ENCODE data around the gene THADA. TPM values are rescaled to one million over a fixed set of nuclear protein-coding genes. Genes with fewer than 3 reads are reported as not detected.

THADA gene
- total RNA-seq, 2 experiments from 2014 or later, result 32.0 to 32.1 TPM

- no peaks in the 10 kb centered on the region for H3K9me3 Mint-ChIP-seq (ENCODE audit: low read depth)
- CTCF ChIA-PET, result no interaction called here
Measured at GRCh38 chr2:43318791-43319190, 277.0 kb downstream of the THADA start.

DNA sequence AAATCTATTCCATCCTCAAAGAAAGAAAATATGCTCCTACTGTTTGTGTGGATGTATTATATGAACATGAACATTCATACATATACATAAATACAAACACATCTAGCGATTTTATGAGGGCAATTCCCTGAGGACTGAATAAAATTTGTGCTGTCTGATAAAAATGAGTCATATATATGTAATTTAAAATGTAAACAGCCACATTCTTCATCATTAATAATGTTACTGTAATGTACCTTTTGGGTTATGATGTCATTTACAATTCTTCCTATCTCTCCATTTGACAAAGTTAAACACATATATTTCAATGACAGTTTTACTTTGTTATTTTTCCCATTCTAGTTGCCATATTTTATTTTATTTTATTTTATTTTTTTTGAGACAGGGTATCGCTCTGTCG is 278.2 kb downstream of the THADA start:
- no peak for ATAC-seq

More at GRCh38 chr2:43318791-43319190, 277.0 kb downstream of the THADA start:
- no peak overlapping the region for H3K4me3 Mint-ChIP-seq
- no peak for ATAC-seq
- no peaks in the 10 kb centered on the region for H3K27me3 Mint-ChIP-seq
- no peak for DNase-seq
- H3K4me1 Mint-ChIP-seq, result peaks cover 17% of the 10 kb centered on the region
- H3K36me3 Mint-ChIP-seq, result peaks cover 18% of the 10 kb centered on the region
- H3K27ac Mint-ChIP-seq, result no peak overlapping the region

DNA sequence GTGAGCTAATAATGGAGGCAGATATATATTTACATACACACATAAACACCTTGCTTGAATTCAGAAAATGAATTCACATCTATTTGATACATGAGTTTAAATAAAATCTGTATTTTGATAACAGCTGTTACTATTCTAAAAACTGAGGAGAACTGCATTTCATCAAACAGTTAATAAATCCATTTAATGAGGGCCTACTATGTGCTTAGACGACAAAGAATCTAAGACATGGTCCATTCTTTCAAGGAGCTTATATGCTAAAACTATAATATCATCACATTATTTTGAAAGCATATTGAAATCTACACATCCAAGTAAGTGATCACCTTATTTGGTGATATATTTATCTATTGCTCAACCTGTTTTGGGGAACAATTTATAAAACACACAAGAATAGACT is 278.6 kb downstream of the THADA start:
- H3K27ac Mint-ChIP-seq, result no peak overlapping the region
- CTCF ChIA-PET, result interaction anchor here (0.7 to 1.7 kb wide), 2 partner anchors 10 to 88 kb away, joined by 3 to 4 read pairs; no protein-coding TSS in a partner anchor
- ATAC-seq (no peak), DNase-seq (no peak)
- H3K4me1 Mint-ChIP-seq, result peaks cover 17% of the 10 kb centered on the region
- peaks cover 18% of the 10 kb centered on the region for H3K36me3 Mint-ChIP-seq
- no peak overlapping the region for H3K4me3 Mint-ChIP-seq
- no peaks in the 10 kb centered on the region for H3K27me3 Mint-ChIP-seq
- H3K9me3 Mint-ChIP-seq (ENCODE audit: low read depth), result no peaks in the 10 kb centered on the region

More for the DNA sequence above, 278.2 kb downstream of the THADA start:
- Mint-ChIP-seq H3K4me1 (peaks cover 17% of the 10 kb centered on the region), H3K36me3 (peaks cover 18% of the 10 kb centered on the region), H3K9me3 (ENCODE audit: low read depth) (no peaks in the 10 kb centered on the region), H3K27ac (no peak overlapping the region), H3K27me3 (no peaks in the 10 kb centered on the region), H3K4me3 (no peak overlapping the region)
- CTCF ChIA-PET, result interaction anchor here (0.7 kb wide), 1 partner anchor 88 kb away, joined by 3 read pairs; no protein-coding TSS in a partner anchor
- DNase-seq, result no peak

GRCh38 chr2:43315482-43315881 is 280.4 kb downstream of the THADA start:
- Mint-ChIP-seq H3K4me1 (peaks cover 17% of the 10 kb centered on the region), H3K36me3 (peaks cover 19% of the 10 kb centered on the region), H3K9me3 (ENCODE audit: low read depth) (no peaks in the 10 kb centered on the region), H3K4me3 (no peak overlapping the region), H3K27ac (no peak overlapping the region), H3K27me3 (no peaks in the 10 kb centered on the region)
- ATAC-seq (no peak), DNase-seq (no peak)
- CTCF ChIA-PET, result interaction anchor here (1.7 kb wide), 1 partner anchor 11 kb away, joined by 4 read pairs; no protein-coding TSS in a partner anchor

- CTCF ChIA-PET, result no interaction called here
- no peak overlapping the region for H3K27ac Mint-ChIP-seq
- no peak for ATAC-seq
Measured at GRCh38 chr2:43314299-43314927, 281.4 kb downstream of the THADA start.

GRCh38 chr2:43313642-43314017 is 282.2 kb downstream of the THADA start:
- Mint-ChIP-seq H3K9me3 (ENCODE audit: low read depth) (no peaks in the 10 kb centered on the region), H3K27me3 (no peaks in the 10 kb centered on the region), H3K4me3 (no peak overlapping the region), H3K36me3 (peaks cover 18% of the 10 kb centered on the region), H3K27ac (no peak overlapping the region), H3K4me1 (peaks cover 17% of the 10 kb centered on the region)
- DNase-seq, result no peak
- CTCF ChIA-PET, result no interaction called here
- ATAC-seq, result no peak

More at GRCh38 chr2:43314299-43314927, 281.4 kb downstream of the THADA start:
- DNase-seq, result no peak
- H3K4me3 Mint-ChIP-seq, result no peak overlapping the region
- no peaks in the 10 kb centered on the region for H3K9me3 Mint-ChIP-seq (ENCODE audit: low read depth)
- peaks cover 17% of the 10 kb centered on the region for H3K4me1 Mint-ChIP-seq
- H3K27me3 Mint-ChIP-seq, result no peaks in the 10 kb centered on the region
- H3K36me3 Mint-ChIP-seq, result peaks cover 18% of the 10 kb centered on the region

- Mint-ChIP-seq H3K4me3 (no peak overlapping the region), H3K4me1 (peaks cover 17% of the 10 kb centered on the region), H3K9me3 (ENCODE audit: low read depth) (peaks cover 2% of the 10 kb centered on the region), H3K36me3 (peaks cover 21% of the 10 kb centered on the region), H3K27ac (no peak overlapping the region), H3K27me3 (no peaks in the 10 kb centered on the region)
- CTCF ChIA-PET, result interaction anchor here (0.5 to 0.6 kb wide), 2 partner anchors 97 to 888 kb away, joined by 3 to 4 read pairs; no protein-coding TSS in a partner anchor
- no peak for ATAC-seq
- no peak for DNase-seq
Measured at GRCh38 chr2:43312755-43313641, 282.8 kb downstream of the THADA start.

- Mint-ChIP-seq H3K27me3 (no peaks in the 10 kb centered on the region), H3K4me1 (peaks cover 15% of the 10 kb centered on the region), H3K4me3 (no peak overlapping the region), H3K36me3 (peaks cover 20% of the 10 kb centered on the region), H3K27ac (no peak overlapping the region), H3K9me3 (ENCODE audit: low read depth) (peaks cover 2% of the 10 kb centered on the region)
- CTCF ChIA-PET, result no interaction called here
- no peak for DNase-seq
- no peak for ATAC-seq
Measured at GRCh38 chr2:43311276-43311675, 284.6 kb downstream of the THADA start.

DNA sequence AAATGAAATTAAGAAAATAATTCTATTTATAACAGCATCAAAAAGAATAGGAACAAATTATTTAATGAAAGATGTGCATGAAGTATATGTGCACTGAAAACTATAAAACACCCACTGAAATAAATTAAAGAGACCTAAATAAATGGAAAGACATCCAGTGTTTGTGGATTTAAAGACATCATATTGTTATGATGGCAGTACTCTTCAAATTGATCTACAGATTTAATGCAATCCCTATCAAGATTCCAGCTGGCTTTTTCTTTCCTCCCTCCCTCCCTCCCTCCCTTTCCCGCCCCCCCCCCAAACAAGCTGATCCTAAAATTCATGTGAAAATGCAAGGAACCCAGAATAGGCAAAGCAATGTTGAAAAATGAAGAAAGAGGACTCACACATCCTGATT is 285.9 kb downstream of the THADA start:
- ATAC-seq (no peak), DNase-seq (no peak)
- no peak overlapping the region for H3K27ac Mint-ChIP-seq
- no peaks in the 10 kb centered on the region for H3K27me3 Mint-ChIP-seq
- peaks cover 6% of the 10 kb centered on the region for H3K4me1 Mint-ChIP-seq
- no peak overlapping the region for H3K4me3 Mint-ChIP-seq
- CTCF ChIA-PET, result no interaction called here
- H3K36me3 Mint-ChIP-seq, result peaks cover 16% of the 10 kb centered on the region
- peaks cover 2% of the 10 kb centered on the region for H3K9me3 Mint-ChIP-seq (ENCODE audit: low read depth)

GRCh38 chr2:43307973-43308372 is 287.9 kb downstream of the THADA start:
- no peak overlapping the region for H3K27ac Mint-ChIP-seq
- peaks cover 11% of the 10 kb centered on the region for H3K4me1 Mint-ChIP-seq
- ATAC-seq (no peak), DNase-seq (no peak)
- CTCF ChIA-PET, result no interaction called here
- peaks cover 16% of the 10 kb centered on the region for H3K36me3 Mint-ChIP-seq
- H3K27me3 Mint-ChIP-seq, result no peaks in the 10 kb centered on the region
- H3K9me3 Mint-ChIP-seq (ENCODE audit: low read depth), result peaks cover 2% of the 10 kb centered on the region
- no peak overlapping the region for H3K4me3 Mint-ChIP-seq

DNA sequence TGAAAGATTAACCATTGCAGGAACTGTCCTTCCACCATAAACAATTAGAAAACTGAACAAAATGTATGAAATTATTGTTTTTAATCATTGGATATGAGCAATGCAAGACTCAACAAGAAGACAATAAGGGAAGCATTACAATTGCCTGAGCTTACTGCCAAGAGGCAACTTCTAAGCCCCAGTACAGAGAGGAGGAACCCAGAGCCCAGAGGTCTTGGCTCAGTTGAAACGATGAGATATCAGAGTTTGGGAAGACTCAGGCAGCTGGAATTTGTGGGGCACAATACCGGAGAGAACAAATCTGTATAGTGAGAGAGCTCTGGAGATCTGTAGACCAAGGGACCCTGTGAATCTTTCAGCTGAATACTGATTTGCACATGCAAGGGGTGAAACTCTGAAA is 288.8 kb downstream of the THADA start:
- H3K36me3 Mint-ChIP-seq, result peaks cover 16% of the 10 kb centered on the region
- no peak overlapping the region for H3K27ac Mint-ChIP-seq
- ATAC-seq (no peak), DNase-seq (no peak)
- H3K9me3 Mint-ChIP-seq (ENCODE audit: low read depth), result peaks cover 2% of the 10 kb centered on the region
- H3K4me1 Mint-ChIP-seq, result peaks cover 14% of the 10 kb centered on the region
- CTCF ChIA-PET, result no interaction called here
- no peaks in the 10 kb centered on the region for H3K27me3 Mint-ChIP-seq
- H3K4me3 Mint-ChIP-seq, result no peak overlapping the region

DNA sequence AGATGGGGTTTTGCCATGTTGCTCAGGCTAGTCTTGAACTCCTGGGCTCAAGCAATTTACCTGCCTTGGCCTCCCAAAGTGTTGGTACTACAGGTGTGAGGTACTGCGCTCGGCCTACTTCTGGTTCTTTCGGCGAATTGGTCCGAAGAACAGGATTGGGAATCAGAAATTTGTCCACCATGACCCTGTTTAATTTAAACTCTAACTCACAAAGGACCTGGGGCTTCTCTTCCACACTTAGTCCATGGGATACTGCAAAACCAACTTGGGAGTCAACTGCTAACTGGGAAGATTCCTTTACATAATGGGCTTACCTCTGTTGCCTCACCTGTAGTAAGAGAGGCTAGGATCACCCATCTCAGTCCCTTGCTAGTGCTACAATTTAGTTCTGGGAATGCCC is 289.6 kb downstream of the THADA start:
- peaks cover 2% of the 10 kb centered on the region for H3K9me3 Mint-ChIP-seq (ENCODE audit: low read depth)
- no peak overlapping the region for H3K4me3 Mint-ChIP-seq
- peaks cover 14% of the 10 kb centered on the region for H3K36me3 Mint-ChIP-seq
- CTCF ChIA-PET, result no interaction called here
- ATAC-seq (no peak), DNase-seq (no peak)
- no peaks in the 10 kb centered on the region for H3K27me3 Mint-ChIP-seq
- H3K4me1 Mint-ChIP-seq, result peaks cover 15% of the 10 kb centered on the region
- no peak overlapping the region for H3K27ac Mint-ChIP-seq

- Mint-ChIP-seq H3K4me1 (peaks cover 20% of the 10 kb centered on the region), H3K27me3 (no peaks in the 10 kb centered on the region), H3K27ac (no peak overlapping the region), H3K4me3 (no peak overlapping the region), H3K36me3 (peaks cover 10% of the 10 kb centered on the region), H3K9me3 (ENCODE audit: low read depth) (peaks cover 2% of the 10 kb centered on the region)
- DNase-seq (no peak), ATAC-seq (no peak)
- CTCF ChIA-PET, result no interaction called here
Measured at GRCh38 chr2:43305517-43305916, 290.3 kb downstream of the THADA start.

GRCh38 chr2:43305012-43305411 is 290.8 kb downstream of the THADA start:
- Mint-ChIP-seq H3K4me1 (peaks cover 23% of the 10 kb centered on the region), H3K4me3 (no peak overlapping the region), H3K27me3 (no peaks in the 10 kb centered on the region), H3K36me3 (peaks cover 6% of the 10 kb centered on the region), H3K27ac (no peak overlapping the region), H3K9me3 (ENCODE audit: low read depth) (peaks cover 2% of the 10 kb centered on the region)
- no peak for ATAC-seq
- DNase-seq, result no peak
- CTCF ChIA-PET, result interaction anchor here (0.7 kb wide), 1 partner anchor 168 kb away, joined by 3 read pairs; no protein-coding TSS in a partner anchor

Measured in activated CD8-positive, alpha-beta memory T cell treated with anti-CD3 and anti-CD28 coated beads, Interleukin-2, amount 10 ng/mL, durations not matched to agents 7 days and 5 days (primary cell).